HTR-8/SVneo (cell line): ENCODE measurements around the gene GARS1.
"Not testable (repeated sequence)": the region's sequence is repeated elsewhere in the genome, so short reads cannot be mapped to it uniquely, and the experiment has no call there.

ENCODE experiments used
- DNase-seq: peaks from one replicate; pipeline ENCODE4 v3.0.0; 2011; ENCODE audit warnings: low spot score, mixed read lengths; ENCODE audit not compliant: insufficient read length
- FAIRE-seq: peaks from 2 replicates; lab custom pipeline; 2011; peaks lifted over from hg19 to GRCh38; lab: Jason Lieb, UNC

GARS1 gene

DNA sequence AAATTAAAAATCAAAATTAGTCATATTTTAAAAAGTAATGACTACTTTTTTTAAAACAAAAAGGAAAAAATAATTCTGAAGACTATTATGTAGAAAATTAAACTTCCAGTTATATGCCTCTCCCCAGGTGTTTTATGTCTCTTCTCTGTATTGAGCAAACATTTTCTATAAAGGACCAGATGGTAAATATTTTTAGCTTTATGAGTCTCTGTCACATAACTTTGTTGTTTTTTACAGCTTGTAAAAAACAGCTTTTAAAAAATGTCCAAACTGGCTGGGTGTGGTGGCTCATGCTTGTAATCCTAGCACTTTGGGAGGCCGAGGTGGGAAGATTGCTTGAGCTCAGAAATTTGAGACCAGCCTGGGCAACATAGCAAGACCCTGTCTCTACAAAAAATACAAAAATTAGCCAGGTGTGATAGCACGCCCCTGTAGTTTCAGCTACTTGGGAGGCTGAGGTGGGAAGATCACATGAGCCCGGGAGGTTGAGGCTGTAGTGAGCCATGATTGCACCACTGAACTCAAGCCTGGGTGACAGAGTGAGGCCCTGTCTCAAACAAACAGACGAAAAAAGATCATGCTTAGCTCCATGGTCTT, 23.5 kb downstream of the GARS1 start:
- DNase-seq, result no peak
- FAIRE-seq, result no peak

DNA sequence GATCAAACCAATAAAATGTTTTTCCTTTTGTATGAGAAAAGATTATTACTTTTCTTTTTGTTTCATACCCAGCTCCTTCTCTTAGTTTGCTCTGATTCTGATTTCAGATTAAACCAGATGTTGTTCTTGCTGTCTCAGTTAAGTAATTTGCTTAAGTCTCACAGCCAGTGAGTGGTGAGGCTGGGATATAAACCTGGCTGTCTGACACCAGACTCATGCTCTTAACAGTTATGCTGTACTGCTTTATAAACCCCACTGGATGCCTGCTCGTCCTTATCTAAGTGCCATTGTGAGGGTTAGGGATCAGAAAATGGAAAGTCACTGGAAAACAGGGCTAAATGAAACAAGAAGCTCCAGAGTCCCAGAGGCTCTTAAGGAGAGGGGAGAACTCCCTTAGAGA, 24.3 kb downstream of the GARS1 start:
- FAIRE-seq (no peak), DNase-seq (no peak)

DNA sequence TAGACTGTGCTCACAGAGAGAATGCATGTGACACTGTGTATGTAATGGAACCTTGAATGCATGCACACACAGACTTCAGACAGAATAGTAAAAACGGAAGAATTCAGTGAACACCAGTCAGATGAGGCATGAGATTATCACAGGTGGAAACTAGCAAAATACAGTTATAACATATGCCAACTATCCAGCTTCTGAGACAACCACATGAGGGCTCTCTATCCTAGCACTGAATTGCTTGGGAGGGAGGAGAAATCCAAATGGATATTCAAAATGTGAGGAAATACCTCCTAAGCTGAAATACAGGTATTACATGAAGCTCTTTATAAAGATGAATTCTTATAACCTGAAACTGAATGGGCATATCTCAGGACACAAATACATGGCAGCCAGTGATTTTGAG, 30.6 kb downstream of the GARS1 start:
- FAIRE-seq, result no peak
- DNase-seq, result no peak

DNA sequence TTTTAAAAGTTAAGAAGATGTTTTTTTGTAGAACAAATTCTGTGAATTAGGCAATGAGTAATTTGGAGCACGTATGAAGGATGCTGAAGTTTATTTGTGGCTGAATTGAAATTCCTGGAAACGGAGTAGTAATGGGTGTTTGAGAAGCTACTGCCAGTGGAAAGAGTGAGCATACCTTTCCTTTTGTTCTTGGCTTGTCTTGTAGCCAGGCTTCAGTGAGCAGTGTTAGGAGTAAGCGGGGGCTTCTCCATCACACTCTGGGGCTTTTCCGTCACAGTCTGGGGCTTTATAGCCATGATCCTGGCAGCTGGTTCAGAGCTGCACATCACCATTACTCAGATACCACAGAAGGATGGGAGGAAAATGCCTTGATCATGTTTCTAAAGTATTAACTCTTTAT, 32.3 kb downstream of the GARS1 start:
- no peak for FAIRE-seq
- no peak for DNase-seq

DNA sequence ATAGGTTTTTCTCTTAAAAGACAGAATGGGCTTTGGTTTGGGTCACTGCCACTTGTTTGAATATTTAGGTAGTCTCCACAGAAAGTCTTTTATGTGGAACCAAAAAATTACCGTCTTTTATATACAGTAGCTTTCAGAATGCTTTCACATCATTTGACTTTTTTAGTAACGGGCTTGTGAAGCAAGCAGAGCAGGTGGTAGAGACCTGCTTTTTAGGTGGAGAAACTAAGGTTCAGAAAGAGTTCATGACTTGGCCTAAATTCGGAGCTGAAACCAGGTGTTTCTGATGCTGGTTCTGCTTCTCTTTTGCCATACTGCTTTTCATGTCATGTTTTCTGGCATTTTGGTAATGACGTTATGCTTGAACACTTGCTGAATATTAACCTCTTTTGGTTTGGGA, 36.3 kb downstream of the GARS1 start:
- no peak for FAIRE-seq
- no peak for DNase-seq

DNA sequence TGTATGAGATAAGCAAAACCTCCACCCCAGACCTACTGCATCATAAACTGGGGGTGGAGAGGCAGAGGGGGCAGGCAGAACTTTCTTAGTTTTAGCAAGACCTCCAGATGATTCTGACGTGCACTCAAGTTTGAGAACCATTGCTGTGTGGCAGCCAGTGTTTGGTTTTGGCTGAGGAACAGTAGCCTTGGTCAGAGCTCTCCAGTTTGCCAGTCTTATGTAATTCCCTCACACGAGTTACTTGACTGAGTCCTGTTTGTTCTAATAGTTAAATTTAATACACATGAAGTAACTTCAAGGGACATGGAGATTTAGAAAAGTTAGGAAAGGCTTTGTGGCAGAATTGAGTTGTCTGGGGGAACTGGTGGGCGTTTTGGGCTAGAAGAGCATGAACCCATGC, 38.5 kb downstream of the GARS1 start:
- FAIRE-seq, result no peak
- no peak for DNase-seq

DNA sequence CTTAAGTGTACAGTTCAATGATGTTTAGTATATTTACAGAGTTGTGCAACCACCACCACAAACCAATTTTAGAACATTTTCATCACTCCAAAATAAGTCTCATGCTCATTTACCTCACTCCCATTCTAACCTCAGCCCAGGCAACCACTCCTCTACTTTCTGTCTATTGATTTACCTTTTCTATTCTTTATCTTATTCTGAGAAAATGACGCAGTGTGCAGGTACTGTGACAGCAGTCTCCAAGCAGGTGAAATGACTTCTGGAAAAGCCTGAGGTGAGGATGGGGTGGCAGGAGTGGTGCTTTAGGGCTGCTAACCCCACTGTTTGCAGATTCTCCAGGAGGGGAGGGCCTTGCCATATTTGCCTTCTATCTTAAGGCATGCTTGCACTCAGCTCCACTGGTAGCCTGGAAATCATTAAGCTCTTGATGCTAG, 39.5 kb downstream of the GARS1 start:
- DNase-seq, result no peak
- no peak for FAIRE-seq

DNA sequence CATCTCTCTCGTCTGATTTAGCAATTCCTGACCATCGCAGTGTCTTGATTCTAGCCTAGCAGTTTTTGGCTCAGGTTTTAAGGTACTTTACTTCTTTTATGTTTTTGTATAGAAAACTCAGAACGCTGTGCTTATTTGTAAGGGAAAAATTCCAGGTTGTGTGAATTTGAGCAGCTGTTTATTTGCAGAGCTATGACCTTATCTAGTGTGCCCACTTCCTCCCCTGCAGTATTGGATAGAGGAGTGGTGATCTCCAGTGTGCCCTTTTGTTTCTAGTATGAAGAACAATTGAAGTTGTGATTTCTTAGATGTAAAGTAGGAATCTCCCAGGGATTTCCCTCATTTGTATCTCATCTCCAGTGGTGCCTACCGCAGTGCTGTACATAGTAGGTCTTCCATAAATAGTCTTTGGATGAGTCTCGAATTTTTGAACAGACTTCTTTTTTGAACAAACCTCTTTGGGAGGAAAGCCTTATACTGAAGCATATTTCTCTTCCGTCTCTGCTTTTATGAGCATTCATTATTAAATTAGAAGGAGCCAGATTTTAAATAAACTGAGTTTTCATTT, 40.0 kb downstream of the GARS1 start:
- no peak for FAIRE-seq

DNA sequence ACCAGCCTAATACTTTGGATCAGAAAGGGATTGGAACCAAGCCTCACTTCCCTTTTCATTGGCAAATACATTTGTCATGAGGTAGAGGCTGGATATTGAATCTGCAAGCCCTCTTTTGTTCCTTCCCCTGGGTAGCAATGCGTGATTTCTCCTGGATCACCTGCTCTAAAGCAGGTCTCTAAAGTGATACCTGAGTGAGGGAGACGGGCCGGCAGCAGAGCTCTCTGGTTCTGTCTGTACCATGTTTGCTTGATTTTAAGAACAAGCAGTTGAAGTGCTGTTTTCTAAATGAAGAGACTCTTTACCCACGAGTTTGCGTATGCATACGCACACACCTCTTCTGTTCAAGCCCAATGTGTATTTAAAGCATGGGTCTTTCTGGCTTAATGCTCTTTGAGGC, 41.1 kb downstream of the GARS1 start:
- DNase-seq (no peak), FAIRE-seq (no peak)

More for the DNA sequence above, 40.0 kb downstream of the GARS1 start:
- DNase-seq, result no peak

DNA sequence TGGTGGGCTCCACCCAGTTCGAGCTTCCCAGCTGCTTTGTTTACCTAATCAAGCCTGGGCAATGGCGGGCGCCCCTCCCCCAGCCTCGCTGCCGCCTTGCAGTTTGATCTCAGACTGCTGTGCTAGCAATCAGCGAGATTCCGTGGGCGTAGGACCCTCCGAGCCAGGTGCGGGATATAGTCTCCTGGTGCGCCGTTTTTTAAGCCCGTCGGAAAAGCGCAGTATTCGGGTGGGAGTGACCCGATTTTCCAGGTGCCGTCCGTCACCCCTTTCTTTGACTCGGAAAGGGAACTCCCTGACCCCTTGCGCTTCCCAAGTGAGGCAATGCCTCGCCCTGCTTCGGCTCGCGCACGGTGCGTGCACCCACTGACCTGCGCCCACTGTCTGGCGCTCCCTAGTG, 47.6 kb downstream of the GARS1 start:
- FAIRE-seq, DNase-seq: not testable (repeated sequence)

DNA sequence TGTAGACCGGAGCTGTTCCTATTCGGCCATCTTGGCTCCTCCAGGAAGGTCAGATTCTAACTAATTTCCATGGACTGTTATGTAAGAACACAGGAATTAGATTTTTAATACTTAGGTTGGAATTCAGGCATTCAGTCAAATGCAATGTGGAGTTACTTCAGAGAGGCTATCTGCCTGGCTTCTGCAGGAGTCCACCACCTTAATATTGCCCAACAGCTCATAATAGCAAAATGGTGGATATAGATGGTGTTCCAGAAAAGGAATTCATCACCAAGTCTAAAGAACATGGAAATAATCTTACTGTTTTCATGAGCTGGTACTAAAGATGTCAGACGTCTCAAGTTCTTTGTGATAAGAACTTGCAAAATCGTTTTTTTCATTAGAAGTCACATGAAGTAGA, 48.1 kb downstream of the GARS1 start:
- FAIRE-seq, result no peak
- no peak for DNase-seq

DNA sequence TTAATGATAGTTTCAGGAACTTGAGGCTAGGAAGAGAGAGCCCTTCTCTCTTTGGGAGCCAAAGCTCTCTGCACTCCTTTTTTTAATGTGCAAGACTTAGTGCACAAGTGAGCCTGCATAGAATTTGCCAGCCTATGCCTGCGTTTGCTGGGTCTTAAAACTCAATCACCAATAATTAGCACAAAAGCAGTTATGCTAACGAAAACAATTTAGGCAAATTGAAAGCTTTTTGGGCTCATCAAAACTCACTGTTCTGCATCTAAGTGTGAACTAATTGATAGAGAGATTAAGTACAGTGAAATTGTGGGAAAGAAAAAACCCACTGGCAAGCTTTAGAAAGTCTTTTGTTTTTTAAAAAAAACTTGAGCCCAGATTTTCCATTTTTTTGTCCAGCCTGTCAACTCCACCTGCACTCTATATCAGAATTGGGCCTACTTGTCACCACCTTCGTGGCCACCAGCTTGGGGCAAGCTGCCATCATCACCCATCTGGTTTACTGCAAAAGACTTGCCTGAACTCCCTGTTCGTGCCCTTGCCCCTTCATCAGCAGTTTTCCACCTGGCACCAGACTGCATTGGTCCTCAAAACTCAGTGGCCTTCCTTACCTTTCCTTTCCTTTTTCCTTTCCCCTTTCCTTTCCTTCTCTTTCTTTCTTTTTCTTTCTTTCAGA, 49.7 kb downstream of the GARS1 start:
- DNase-seq (no peak), FAIRE-seq (no peak)

DNA sequence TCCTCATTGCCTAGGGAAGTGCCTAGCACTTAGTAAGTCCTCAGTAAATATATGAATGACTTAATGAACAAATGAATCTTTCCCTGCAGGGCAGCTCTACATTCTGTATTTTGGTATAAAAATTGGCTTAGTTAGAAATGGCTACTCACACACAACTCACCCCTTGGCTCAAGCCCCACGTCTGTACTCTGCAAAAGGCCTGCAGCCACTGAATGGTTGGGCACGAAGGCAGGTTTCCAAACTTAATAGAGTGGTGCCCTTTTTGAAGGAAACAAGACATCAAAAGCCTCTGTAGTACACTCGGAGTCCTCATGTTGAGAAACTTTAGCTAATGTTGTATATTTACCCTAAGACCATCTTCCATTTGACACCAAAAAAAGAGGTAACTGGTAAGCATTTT, 51.0 kb downstream of the GARS1 start:
- DNase-seq (no peak), FAIRE-seq (no peak)

DNA sequence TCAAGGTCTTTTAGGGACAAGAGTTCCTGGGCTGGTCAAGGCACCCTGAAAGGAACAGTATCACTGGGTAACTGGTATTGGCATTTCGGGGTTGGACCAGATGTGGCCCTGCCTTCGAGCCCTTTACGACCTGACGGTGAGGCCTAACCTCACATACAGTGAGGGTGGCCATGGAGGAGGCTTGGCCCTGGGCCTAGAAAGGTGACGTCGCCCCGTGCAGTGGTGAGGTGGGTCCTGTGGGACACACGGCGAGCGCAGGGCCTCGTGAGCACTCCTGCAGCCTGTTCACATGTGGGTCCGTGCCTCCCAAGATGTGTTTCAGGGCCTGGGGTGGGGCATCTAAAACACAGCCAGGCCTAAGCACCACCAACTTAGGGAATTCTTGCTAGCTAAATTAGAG, 51.5 kb downstream of the GARS1 start:
- FAIRE-seq, result no peak
- DNase-seq, result no peak

DNA sequence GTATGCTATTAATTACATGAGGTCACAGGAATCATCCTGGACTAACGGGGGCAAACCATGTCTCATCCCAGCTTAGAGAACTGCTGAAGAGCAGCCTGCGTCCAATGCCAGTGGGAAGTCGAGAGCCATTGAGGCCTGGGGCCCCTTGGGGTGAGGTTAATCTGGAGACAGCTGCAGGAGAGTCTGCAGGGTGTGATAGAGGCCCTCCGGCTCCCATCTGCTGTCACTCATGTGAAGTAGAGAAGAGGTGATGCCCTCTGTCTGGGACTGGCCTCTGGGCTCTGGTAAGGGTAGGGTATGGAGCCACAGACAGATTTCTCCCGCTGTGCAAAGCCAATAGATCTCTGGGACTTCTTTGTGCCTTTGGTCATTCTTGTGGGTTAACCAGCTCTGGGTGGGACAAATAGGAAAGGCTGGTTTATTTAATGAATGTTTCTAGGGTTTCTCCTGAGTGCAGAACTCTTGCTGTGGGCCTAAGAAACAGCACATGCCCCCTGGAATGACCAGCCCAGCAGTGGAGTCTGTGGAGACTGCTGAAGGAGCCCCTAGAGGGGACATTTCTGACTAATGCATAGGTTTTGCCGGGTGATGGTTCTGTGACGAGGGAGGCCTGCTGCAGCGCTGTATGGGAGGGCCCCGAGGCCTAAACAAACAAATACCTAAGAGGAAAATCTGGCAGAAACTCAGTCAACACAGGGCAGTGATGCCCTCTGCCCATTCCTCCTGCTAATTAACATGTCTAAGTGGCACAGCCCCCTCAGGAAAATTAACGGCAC, 53.1 kb downstream of the GARS1 start:
- no peak for FAIRE-seq
- DNase-seq, result no peak

DNA sequence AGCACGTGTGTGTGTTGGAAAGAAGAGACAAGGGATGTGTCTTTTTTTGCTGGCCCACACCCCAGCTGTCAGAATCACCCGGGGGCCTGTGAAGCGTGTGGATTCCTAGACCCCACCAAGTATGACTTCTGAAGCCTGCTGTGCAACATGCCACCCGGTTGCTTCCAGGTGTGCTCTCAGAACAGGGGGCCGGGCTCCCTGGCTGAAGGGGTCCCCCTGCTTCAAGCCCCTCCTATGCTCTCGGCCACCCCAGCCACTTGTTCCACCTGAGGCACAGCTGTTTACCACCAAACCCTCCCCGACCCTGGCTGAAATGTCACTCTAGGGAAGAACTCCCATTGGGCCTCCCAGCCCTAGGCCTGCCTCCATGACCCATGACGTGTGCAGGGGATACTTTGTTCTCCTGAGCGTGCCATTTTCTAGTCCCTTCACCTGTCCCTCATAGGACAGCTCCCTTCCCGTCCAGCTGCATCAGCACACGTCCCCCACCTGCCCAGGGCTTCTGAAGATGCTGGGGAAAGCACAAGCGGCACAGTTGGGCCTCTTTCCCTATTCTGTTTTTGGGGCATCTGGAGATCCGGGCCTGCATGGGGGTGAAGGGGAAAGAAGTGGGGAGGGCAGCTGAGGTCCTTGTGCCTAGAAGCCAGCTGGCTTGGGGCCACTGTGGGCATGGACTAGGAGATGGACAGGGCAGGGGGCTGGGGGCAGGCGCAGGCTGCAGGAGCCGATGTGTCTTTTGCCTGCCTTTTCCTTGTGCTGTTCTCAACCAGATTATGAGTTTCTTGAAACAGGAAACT, 54.3 kb downstream of the GARS1 start:
- FAIRE-seq (no peak), DNase-seq (no peak)

DNA sequence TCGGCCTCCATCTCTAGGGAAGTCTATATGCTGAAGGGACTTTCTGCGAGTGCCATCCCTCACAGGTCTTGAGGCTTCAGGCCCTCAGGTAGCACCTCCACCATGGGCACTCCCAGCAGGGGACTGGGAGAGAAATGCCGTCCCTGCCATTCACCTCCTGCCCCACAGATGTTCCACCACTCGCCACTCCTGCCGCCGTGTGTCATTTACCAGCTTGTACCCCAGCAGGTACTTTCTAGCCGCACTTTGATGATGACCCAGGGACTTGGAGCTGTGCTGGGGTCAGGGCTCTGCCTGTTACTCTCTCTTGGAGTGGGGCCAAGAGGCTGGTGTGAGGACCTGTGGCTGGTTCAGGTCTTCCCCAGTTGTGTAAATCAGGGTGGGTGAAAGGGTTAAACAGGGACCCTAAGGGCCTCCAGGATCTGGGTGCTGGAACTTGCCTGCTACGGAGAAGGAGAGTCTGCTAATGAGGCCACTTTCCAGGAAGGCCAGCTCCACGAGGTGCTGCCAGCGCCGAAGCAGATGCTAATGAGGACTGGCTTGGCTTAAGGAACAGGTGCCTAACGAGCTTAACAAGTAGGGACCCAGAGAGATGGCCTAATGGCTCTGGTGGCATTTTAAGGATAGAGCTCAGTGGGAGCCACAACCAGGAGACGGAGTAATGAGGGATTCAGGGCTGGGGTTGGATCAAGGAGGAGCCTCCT, 55.2 kb downstream of the GARS1 start:
- no peak for DNase-seq
- no peak for FAIRE-seq

DNA sequence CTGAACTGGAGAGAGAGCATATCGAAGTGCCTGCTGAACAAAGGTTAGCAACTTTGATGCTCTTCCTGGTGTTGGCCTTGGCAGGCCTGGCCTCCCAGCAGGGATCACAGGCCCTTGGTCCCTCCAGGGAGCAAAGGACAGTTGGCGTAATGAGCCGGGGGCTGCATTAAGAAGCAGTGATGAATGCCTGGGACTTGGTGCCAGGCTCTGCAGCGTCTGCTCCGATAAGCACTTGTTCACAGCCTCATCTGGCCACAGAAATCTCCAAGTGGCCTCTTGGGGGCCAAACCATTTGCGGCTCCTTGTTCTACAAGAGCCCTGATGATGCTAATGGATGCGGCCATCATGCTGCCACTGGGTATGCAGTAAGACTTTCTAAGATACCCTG, 55.7 kb downstream of the GARS1 start:
- FAIRE-seq, result no peak

DNA sequence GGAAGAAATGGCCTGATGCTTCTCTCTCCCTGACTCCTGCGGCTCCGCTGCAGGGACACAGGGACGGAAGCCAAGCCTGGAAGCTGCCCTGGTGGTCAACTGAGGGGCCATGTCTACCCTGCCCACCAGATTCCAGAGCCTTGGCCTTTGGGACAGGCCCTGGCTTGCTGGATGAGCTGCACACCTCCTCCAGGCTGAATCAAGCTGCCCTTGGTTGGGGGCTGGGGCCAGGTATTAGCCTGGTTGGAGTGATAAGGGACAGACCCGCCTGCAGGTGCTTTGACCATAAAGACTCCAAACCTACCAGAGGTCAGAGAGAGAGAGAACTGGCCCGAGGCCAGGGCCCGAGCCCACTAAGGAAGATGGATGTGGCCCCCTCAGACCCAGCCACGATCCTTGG, 57.5 kb downstream of the GARS1 start:
- FAIRE-seq (no peak), DNase-seq (no peak)

More for the DNA sequence above, 55.7 kb downstream of the GARS1 start:
- DNase-seq, result no peak
